A549 treated with CpdA at 1 μM for 4 hours (cell line): ENCODE measurements around the gene ZNF737. TPM values are rescaled to one million over a fixed set of nuclear protein-coding genes. Genes with fewer than 3 reads are reported as not detected.

Source experiments
- total RNA-seq: library from RNA; stranded (reverse); fragments of 200-300 nt; extraction: Qiagen RNA extraction; gene quantifications from 5 replicates; pipeline ENCODE4 v1.2.3, GENCODE V29; 2022; ENCODE audit warnings: low read depth

The ZNF737 gene
- 0.03 to 0.29 TPM (median 0.09 TPM) in 3 of 5 replicates, not detected in the others for total RNA-seq

GRCh38 chr19:20565321-20566018 is at the start of gene ZNF737:
ZNF737 (minus strand) TSS chr19:20565781; CDS start chr19:20565640, 141 bp downstream.

Other genes with a start within 250 kb of the ZNF737 start
- not detected in 5 replicates for gene ZNF626, start 95.8 kb upstream of the ZNF737 start, total RNA-seq
- not detected in 5 replicates for gene ZNF66, start 210.5 kb upstream of the ZNF737 start, total RNA-seq